HG03135 (cell line): ENCODE data around the gene TUBB2A.
"Not testable (repeated sequence)": the region's sequence is repeated elsewhere in the genome, so short reads cannot be mapped to it uniquely, and the experiment has no call there.

Experiments used
- ATAC-seq: cut with Tn5 transposase; IDR thresholded peaks from one replicate; pipeline ENCODE4 v1.9.1; 2021; ENCODE audit warnings: mild to moderate bottlenecking, moderate library complexity; ENCODE audit not compliant: unreplicated experiment

Gene TUBB2A

GRCh38 chr6:3156184-3157130 lies 887 bp downstream of the TUBB2A start:
- not testable (repeated sequence) for ATAC-seq

GRCh38 chr6:3155416-3155815 lies 1.9 kb downstream of the TUBB2A start:
- ATAC-seq: not testable (repeated sequence)

DNA sequence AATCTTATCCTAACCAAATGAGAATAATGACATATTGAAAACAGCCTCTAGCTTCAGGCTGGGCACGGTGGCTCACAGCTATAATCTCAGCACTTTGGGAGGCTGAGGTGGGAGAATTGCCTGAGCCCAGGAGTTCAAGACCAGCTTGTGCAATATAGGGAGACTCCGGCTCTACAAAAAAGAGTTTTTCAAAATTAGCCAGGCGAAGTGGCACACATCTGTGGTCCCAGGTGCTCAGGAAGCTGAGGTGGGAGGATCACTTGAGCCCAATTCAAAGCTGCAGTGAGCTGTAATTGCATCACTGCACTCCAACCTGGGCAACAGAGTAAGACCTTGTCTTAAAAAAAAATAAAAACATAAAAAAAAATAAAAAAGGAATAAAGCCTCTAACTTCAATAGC lies 4.7 kb downstream of the TUBB2A start:
- ATAC-seq: no peak

DNA sequence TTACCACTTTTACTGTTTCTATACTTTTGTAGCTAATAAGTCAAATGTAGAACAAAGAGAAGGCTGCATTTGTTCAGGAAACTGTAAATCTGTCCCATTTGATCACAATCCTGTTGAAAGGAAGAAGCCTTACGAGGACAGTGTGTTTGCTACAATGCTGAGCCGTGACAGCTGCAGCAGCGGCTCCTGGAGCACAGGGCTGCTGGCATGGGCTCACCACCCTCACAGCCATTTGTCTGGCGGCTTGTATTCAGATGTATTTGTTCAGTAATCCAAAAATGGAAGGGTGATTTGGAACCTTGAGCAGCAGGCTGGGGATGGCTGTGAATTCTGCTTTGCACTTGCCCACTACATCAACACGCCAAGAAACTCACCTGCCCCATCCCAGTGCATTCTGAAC lies 5.7 kb downstream of the TUBB2A start:
- no peak for ATAC-seq

DNA sequence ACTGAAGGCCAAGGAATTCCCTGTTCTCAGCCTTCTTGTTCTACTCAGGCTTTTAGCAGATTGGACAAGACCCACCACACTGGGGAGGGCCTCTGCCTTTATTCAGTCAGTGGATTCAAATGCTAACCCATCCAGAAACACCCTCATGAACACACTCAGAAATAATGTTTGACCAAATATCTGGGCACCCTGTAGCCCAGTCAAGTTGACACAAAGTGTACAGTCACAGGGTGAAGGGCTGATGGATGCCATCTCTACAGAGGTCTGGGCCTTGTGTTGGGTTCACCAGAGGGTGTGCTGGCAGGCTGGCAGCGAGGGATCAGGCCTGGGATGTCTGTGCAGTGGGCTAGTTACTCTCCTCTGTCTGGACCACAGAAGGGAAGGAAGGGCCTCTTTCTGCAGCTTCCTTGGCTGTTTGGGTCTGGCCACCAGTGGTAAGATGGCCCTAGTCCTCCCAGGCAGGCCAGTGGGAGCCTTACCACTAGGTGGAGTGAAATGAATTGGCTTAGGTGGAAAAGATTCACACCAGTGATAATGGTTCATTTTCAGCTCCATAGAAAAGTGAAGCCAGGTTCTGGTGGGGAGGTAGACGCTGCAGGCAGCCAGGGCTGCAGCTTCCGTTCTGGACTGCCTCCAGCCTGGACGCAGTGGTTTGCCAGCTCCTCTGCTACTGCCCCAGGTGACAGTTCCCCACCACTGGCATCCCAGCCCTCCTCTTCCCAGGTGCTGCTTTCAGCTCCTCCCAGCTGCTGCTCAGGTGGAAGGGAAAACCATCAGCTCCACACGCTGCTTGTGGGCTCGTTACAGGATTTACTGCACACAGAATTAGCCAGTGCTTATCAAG lies 9.2 kb downstream of the TUBB2A start:
- no peak for ATAC-seq

DNA sequence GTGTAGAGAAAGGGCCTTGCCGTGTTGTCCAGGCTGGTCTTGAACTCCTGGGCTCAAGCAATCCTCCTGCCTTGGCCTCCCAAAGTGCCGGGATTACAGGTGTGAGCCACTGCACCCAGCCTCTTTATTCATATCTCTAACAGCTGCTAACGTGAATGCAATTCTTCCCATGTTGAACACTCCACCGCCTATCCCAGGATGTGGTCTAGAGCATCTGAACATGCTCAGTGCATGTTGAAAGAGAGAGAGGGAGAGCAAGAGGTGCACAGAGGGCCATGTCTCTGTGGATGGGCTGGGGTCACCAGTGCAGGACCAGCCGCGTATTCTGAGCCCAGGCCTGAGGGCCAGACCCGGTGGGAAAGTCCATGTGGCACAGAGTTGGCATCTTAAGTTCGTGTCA lies 12.8 kb downstream of the TUBB2A start:
- ATAC-seq: no peak

DNA sequence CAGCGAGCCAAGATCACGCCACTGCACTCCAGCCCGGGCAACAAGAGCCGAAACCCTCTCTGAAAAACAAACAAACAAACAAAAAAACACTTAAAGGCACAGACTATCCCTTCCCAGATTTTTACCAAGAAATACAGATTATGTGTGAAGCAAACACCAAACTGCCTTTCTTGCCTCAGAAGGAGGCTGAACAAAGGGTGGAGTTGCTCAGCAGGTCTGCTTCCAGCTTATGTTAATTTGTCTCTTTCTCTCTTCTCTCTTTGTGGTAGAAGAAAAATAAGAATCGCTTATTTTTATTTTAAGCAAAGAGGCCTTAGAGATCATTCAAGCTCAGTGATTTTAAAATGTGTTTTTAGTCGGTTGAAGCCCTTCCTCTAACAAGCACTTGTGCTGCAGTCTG lies 14.2 kb downstream of the TUBB2A start:
- ATAC-seq: no peak

GRCh38 chr6:3142536-3142935 lies 14.8 kb downstream of the TUBB2A start:
- ATAC-seq: no peak

- no peak for ATAC-seq
Observed at GRCh38 chr6:3140201-3140600, 17.1 kb downstream of the TUBB2A start.

- ATAC-seq: no peak
Observed at GRCh38 chr6:3139090-3139903, 18.0 kb downstream of the TUBB2A start.

- no peak for ATAC-seq
Observed at GRCh38 chr6:3138341-3138740, 19.0 kb downstream of the TUBB2A start.

DNA sequence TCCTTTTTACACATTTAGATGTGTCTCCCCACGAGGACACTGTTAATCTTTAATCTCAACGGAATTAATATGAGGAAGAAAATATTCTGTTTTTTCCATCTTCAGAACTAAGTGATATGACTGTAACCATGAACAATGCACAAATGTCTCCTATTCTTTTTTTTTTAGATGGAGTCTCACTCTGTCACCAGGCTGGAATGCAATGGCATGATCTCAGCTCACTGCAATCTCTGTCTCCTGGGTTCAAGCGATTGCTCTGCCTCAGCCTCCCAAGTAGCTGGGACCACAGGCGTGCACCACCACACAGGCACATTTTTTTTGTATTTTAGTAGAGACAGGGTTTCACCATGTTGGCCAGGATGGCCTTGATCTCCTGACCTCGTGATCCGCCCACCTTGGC lies 19.5 kb downstream of the TUBB2A start:
- ATAC-seq: not testable (repeated sequence)

DNA sequence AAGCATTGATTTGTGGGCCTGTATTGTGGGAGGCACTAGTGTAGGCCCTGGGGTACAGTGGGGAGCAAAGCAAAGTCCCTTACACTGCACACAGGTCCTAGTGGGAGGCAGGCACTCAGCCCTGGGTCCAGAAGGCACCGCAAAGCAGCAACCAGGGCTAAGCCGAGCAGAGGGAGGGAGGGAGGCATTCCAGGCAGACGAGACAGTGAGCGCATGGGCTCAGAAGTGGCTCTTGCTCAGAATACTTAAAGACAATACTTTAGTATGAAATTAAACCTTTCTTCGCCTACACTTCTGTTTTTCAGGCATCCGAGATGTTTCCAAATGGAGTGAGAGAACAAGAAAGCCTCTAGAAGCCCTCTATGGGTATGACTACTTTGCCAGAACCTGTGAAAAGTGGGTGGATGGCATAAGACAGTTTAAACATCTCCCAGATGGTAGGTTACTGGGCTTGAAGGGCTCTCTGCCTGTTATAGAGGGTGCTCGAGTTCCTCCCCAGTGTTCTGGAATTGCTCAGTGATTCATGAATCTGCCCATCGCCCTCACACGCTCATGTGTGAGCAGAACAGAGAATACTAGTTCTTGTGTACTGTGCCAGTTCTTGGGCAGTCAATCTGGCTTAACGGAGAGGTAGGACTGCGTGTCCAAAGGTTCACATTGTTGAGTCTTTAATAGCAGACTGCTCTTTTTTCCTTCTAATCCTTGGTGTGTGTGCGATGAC lies 20.1 kb downstream of the TUBB2A start:
- ATAC-seq: no peak

DNA sequence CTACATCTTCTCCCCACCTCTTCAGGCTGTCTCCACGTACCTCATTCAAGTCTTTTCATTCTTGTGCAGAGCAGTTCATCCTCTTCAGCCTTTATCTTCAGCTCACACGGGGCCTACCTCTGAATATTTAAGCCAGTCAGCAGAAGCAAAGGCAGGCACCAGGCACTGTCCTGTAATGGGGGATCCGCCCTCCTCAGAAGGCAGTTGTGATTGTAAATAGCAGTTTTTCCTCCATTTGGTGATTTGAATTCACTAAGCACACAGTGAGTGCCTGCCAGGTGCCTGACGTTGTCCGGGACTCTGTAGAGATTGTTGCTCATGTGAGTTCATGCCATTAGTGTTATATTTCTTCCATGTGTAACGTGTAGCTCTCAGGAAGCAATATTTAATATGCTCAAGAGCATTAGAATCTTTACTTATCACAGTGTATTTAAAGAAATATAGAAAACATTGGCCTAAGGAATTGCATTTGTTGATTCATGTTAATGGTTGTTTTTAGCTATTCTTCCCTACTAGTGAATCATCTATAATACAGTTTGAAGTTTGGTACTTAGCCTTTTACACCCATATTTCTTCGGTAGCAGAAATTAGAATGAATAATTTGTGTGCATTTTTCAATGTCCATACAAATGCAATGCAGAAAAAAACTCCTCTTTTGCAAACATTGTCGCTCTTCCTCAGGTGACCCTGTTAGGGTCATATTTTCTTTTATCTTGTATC lies 20.9 kb downstream of the TUBB2A start:
- ATAC-seq: no peak

DNA sequence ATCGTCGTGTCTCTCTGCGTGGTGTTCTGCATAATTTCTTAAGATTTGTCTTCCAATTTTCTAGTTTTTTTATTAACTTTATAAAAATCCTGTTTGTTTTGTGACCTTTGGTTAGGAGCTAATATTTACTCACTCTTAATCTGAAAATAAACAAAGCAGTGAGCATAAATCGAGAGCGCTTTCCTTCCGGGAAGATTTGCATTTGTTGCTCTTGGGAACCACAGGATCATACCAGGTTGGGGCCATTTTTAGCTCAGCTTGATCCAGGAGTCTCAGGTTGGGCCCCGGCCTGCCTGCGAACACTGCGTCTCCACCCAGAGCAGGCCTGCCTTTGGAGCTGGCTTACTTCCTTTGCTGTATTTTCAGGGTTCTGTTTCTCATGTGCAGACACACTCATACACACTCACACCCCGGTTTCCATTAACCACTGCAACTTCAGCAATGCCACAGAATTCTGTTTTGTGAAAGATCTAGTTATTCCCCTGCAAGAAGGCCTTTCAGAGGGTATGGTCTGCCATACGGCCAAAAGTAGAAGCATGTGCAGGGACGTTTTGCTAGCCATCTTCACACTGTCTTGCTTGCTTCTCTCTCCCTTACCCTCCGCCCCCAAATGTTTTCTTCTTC lies 21.6 kb downstream of the TUBB2A start:
- no peak for ATAC-seq

GRCh38 chr6:3133515-3133914 lies 23.8 kb downstream of the TUBB2A start:
- no peak for ATAC-seq

DNA sequence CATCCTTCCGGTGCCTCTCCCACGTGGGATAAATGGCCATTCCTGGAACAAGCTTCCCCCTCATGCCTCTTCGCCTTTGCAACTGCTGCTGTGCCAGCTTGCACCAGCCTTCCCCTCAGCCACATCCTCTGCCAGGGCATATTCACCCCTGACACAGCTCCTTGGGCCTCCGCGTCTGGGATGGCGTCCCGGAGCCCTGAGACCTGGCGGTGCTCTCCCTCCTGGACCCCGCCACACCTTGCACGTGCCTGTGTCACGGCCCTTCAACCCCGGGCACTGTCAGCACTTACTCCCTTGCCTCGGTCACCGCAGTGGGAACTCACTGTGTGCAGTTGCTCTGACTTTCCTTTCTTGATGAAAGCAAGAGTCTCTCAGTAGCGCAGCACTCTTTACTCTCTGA lies 25.6 kb downstream of the TUBB2A start:
- ATAC-seq: no peak

DNA sequence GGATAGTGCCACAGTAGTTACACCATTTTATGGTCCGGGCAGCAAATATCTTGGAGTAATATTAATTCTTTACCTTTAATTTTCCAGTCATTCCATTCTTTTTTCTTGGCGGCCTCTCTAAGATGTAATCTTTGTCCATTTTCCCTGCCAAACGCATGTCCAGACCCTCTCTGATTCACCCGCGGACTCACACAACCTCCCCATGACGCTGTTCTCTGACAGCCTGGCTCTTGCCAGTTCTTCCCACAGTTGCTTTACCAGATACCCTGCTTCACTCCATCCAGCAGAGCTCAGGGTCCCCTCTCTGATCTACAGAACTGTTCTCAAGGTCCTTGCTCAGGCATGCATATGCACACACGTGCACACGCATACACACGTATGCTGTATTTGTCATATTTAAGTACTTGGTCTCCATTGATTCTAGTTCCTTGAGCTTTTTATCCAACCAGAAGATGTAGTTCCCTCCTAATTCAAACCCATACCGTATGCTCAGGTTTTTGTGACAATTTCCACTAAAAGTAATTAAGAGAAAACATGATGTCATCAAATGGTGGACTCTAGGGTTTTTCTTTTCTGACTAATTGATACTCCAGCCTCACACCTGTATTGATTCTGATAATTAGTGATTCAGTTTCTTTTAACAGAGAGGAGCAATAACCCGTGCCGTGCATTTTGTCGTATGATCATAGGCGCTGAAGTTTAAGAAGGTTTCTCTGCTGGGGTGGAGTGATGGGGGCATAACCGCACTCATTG lies 28.8 kb downstream of the TUBB2A start:
- ATAC-seq: no peak

GRCh38 chr6:3125815-3126214 lies 31.5 kb downstream of the TUBB2A start:
- no peak for ATAC-seq
